Fibroblast of lung (primary cell): ENCODE data around the gene OGN.

Experiments
- EZH2 ChIP-seq: IDR thresholded peaks from 2 replicates; pipeline ENCODE4 v1.5.1; 2012; ENCODE audit warnings: low read length, control low read depth, mild to moderate bottlenecking; ENCODE audit errors: missing control alignments
- TF ChIP-seq, protein P1 (sequence below), 2 donors: IDR thresholded peaks in 1 of 2; conservative IDR thresholded peaks in 1 of 2; 1 replicate in 1 of 2; 2 replicates in 1 of 2; pipeline ENCODE4 v1.5.1; 2011 to 2012; ENCODE audit warnings: low read length in 2 of 2, control low read depth in 1 of 2, inconsistent platforms in 1 of 2, low read depth in 1 of 2, mild to moderate bottlenecking in 1 of 2

DNA sequence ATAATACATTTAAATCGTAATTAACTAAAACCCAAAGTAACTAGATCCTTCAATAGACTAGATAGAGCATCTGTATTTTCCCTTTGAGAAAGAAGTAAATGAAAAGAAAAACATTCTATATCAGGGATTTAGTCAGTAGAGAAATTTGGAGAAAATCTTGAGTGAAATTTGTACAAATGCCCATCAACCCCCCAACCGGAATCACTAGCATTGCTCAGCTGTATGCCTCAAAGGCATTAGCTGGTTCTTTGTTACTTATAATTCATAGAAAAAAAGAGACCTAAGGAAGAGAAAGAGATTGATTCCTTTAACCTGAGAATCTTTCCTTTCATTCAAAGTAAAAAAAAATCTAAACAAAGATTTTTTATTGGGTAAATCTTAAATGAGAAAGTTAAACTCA lies 19.2 kb upstream of the OGN start:
- TF ChIP-seq, protein P1, sequence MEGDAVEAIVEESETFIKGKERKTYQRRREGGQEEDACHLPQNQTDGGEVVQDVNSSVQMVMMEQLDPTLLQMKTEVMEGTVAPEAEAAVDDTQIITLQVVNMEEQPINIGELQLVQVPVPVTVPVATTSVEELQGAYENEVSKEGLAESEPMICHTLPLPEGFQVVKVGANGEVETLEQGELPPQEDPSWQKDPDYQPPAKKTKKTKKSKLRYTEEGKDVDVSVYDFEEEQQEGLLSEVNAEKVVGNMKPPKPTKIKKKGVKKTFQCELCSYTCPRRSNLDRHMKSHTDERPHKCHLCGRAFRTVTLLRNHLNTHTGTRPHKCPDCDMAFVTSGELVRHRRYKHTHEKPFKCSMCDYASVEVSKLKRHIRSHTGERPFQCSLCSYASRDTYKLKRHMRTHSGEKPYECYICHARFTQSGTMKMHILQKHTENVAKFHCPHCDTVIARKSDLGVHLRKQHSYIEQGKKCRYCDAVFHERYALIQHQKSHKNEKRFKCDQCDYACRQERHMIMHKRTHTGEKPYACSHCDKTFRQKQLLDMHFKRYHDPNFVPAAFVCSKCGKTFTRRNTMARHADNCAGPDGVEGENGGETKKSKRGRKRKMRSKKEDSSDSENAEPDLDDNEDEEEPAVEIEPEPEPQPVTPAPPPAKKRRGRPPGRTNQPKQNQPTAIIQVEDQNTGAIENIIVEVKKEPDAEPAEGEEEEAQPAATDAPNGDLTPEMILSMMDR (conservative IDR thresholded peaks at IDR 0.05 in 1 of 2, IDR thresholded peaks at IDR 0.05 in 1 of 2; ENCODE audit: low read depth in 1 of 2, low read length in 2 of 2) = no peak
- no peak for TF ChIP-seq EZH2
